Muscle layer of duodenum (tissue), 2 donors: ENCODE measurements around the gene CILP.

Experiments
- H3K27ac ChIP-seq: one replicate; pipeline ENCODE4 v1.7.0; 2013; ENCODE audit warnings: mild to moderate bottlenecking, low read length
- H3K27me3 ChIP-seq: one replicate; pipeline ENCODE4 v1.7.0; 2013; ENCODE audit warnings: low read depth, mild to moderate bottlenecking, control low read depth, low read length
- H3K36me3 ChIP-seq, 2 donors: one replicate each; pipeline ENCODE4 v1.7.0; 2013; ENCODE audit warnings: low read length in 2 of 2, control low read depth in 1 of 2, mild to moderate bottlenecking in 1 of 2; ENCODE audit not compliant: insufficient read depth in 2 of 2, control insufficient read depth in 1 of 2
- H3K4me1 ChIP-seq, 2 donors: one replicate each; pipeline ENCODE4 v1.7.0; 2013; ENCODE audit warnings: low read length in 2 of 2, mild to moderate bottlenecking in 2 of 2, control low read depth in 1 of 2, moderate library complexity in 1 of 2; ENCODE audit not compliant: insufficient read depth in 2 of 2, control insufficient read depth in 1 of 2
- H3K4me3 ChIP-seq, 2 donors: one replicate each; pipeline ENCODE4 v1.7.0; 2013; ENCODE audit warnings: low read length in 2 of 2, low read depth in 1 of 2, mild to moderate bottlenecking in 1 of 2
- H3K9me3 ChIP-seq, 2 donors: one replicate each; pipeline ENCODE4 v1.7.0; 2013; ENCODE audit warnings: low read length in 2 of 2, control low read depth in 1 of 2, mild to moderate bottlenecking in 1 of 2; ENCODE audit not compliant: control insufficient read depth in 1 of 2
- donor health status: healthy.

The CILP gene

DNA sequence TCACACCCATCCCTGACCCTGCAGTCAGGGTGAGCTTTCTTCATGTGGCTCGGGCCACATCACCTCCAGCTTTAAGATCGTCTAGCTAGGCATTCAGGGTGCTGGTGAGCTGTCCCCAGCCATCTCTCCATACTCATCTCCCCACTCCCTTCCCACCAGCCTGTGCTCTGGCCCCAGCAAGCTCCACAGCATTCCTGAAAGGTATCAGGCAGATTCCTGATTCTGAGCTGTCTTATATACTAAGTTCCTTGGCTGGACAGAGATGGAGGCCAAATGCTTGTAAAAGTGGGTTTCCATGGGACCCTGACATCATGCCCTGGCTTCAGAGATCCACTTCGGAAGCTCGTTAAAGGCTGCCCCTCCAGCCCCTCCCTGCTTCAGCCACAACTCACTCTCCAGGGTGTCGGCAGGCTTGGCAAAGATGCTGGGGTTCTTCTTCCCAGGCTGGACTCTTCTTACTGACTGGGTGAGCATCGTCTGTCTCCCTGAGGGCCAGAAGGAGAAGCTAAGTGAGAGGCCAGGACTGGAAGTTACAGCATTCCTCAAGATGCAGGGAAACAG is 3.9 kb downstream of the CILP start:
- no peak overlapping the region for H3K4me3 ChIP-seq
- no peaks in the 10 kb centered on the region for H3K9me3 ChIP-seq
- peaks cover 0 to 34% of the 10 kb centered on the region in 2 donors for H3K4me1 ChIP-seq
- H3K36me3 ChIP-seq, result no peaks in the 10 kb centered on the region
- H3K27ac ChIP-seq, result no peak overlapping the region
- H3K27me3 ChIP-seq, result no peaks in the 10 kb centered on the region

DNA sequence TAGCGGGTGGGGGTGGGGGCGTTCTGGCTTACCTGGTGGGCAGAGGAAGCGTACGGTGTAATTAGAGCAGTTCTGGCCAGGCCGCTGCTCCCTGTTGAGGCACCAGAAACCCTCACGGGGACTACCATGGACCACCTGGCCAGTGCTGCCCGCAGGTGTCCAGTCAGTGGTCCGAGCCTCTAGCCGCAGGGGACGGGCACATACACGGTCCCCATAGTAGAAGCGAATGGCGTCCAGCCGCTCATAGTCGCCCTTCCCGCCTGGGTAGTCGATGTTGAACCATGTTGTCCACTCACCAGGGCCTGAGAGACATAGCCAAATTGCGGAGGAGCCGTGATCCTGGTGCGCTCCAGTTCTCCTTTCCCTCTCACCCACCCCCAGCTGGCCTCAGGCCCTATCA is 4.5 kb downstream of the CILP start:
- no peak overlapping the region for H3K27ac ChIP-seq
- H3K27me3 ChIP-seq, result no peaks in the 10 kb centered on the region
- no peaks in the 10 kb centered on the region for H3K9me3 ChIP-seq
- no peak overlapping the region for H3K4me3 ChIP-seq
- peaks cover 0 to 29% of the 10 kb centered on the region in 2 donors for H3K4me1 ChIP-seq
- no peaks in the 10 kb centered on the region for H3K36me3 ChIP-seq

DNA sequence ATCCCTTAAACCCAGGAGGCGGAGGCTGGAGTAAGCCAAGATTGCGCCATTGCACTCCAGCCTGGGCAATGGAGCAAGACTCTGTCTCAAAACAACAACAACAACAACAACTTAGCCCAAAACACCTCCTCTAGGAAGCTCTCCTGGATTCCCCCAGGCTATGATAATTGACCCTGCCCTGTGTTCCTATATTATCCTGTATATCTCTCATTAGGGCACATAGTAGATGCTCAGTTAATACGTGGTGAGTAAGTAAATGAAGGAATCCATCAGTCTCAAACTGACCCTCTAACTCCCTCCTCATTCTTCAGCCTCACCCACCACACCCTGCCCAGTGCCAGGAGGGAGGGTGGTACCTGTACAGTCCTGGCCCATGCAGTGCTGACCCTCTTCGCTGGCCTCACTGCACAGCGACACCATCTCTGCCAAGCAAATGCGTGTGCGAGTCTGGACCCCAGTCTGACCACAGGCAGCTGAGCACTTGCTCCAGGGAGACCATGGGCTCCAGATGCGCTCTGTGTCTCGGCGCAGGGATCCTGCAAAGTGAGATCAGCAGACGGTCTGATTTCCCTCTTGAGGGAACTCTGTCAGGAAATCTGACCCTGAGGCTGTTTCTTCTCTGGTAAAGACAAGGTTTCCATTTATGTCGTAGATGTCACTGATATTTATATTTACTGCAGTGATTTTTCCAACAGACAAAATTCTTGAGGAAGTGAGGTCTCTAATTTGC is 6.2 kb downstream of the CILP start:
- Histone ChIP-seq H3K36me3 (no peaks in the 10 kb centered on the region), H3K4me3 (no peak overlapping the region), H3K4me1 (peaks cover 0 to 15% of the 10 kb centered on the region in 2 donors), H3K27me3 (no peaks in the 10 kb centered on the region), H3K9me3 (no peaks in the 10 kb centered on the region), H3K27ac (no peak overlapping the region)

DNA sequence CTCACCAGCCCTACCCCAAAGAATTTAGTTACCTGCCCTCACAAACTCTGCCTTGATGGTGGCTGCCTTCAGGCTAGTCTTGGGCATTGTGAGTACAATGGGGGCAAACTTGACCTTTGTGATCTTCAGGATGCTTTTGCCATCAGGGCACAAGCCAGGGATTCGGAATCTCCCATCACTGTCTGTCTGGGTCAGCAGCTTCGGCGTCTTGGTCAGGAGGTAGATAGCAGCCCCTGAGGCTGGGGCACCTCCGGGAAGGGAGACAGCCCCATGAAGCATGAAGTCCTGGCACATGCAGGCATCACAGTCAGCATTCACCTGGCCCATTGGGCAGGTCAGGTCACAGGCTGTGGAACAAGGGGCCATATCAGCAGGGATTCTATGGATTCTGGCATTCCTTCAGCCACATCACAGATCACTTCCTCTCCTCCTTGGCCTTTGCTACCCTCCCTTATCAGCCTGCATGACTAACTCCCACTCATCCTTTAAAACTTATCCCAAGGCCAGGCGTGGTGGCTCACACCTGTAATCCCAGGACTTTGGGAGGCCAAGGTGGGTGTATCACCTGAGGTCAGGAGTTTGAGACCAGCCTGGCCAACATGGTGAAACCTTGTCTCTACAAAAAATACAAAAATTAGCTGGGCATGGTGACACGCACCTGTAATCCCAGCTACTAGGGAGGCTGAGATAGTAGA is 6.9 kb downstream of the CILP start:
- H3K4me3 ChIP-seq, result no peak overlapping the region
- no peaks in the 10 kb centered on the region for H3K27me3 ChIP-seq
- H3K4me1 ChIP-seq, result peaks cover 0 to 15% of the 10 kb centered on the region in 2 donors
- H3K36me3 ChIP-seq, result no peaks in the 10 kb centered on the region
- no peaks in the 10 kb centered on the region for H3K9me3 ChIP-seq
- H3K27ac ChIP-seq, result no peak overlapping the region

DNA sequence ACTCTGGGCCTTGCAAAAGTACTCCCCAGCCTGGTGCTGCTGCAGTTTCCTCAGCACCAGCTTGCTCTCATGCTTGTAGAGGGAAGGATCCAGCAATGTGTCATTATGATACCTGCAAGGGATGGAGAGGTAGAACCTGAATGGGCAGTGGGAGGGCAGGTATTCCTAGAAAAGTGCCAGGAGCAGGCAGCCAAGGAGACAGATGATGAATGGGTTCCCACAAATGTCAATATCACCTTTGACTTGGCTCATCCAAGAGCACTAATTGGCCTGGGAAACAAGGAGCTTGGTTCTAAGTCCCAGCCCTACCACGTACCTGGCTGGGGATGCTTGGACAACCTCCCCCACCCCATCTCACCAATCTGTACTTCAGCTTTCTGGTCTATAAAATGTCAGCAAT is 9.4 kb downstream of the CILP start:
- Histone ChIP-seq H3K27me3 (no peaks in the 10 kb centered on the region), H3K36me3 (peaks cover 0 to 5% of the 10 kb centered on the region in 2 donors), H3K27ac (no peak overlapping the region), H3K9me3 (no peaks in the 10 kb centered on the region), H3K4me3 (no peak overlapping the region), H3K4me1 (peaks cover 0 to 4% of the 10 kb centered on the region in 2 donors)

DNA sequence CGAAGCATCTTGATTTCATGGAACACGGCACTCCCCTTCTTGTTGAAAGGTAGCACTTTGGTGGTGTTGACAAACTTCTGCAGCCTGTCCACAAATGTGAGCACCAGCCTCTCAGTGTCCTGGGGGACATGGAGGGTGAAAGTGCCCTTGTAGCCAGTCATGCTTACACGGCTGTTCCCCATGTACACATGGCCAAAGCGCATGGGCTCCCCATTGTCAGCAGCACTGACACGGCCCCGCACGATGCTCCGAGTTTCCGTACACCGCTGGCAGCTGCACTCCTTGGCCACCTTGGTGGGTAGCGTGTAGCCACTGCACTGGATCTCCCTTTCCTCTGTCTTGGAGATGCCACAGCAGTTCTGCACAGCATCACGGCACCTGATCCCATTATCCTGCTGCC is 12.7 kb downstream of the CILP start:
- Histone ChIP-seq H3K36me3 (peaks cover 0 to 5% of the 10 kb centered on the region in 2 donors), H3K27ac (no peak overlapping the region), H3K4me1 (peaks cover 0 to 19% of the 10 kb centered on the region in 2 donors), H3K4me3 (no peak overlapping the region), H3K9me3 (no peaks in the 10 kb centered on the region), H3K27me3 (no peaks in the 10 kb centered on the region)

DNA sequence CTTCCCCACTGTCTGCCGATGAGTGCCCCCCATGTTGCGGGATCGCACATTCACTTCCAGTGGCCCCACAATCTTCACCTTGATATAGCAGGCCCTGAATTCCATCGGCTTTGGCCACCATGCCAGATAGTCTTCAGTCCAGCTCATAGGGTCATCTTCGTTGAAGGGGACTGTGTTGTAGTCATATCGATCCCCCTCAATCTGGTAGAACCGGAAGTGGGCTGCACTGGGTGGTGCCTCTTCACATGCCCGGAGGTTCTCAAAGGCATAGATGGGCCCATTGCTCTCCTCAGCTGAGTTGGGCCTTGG is 14.0 kb downstream of the CILP start:
- H3K4me1 ChIP-seq, result peaks cover 0 to 19% of the 10 kb centered on the region in 2 donors
- no peaks in the 10 kb centered on the region for H3K9me3 ChIP-seq
- H3K27ac ChIP-seq, result no peak overlapping the region
- peaks cover 0 to 5% of the 10 kb centered on the region in 2 donors for H3K36me3 ChIP-seq
- no peaks in the 10 kb centered on the region for H3K27me3 ChIP-seq
- H3K4me3 ChIP-seq, result no peak overlapping the region

DNA sequence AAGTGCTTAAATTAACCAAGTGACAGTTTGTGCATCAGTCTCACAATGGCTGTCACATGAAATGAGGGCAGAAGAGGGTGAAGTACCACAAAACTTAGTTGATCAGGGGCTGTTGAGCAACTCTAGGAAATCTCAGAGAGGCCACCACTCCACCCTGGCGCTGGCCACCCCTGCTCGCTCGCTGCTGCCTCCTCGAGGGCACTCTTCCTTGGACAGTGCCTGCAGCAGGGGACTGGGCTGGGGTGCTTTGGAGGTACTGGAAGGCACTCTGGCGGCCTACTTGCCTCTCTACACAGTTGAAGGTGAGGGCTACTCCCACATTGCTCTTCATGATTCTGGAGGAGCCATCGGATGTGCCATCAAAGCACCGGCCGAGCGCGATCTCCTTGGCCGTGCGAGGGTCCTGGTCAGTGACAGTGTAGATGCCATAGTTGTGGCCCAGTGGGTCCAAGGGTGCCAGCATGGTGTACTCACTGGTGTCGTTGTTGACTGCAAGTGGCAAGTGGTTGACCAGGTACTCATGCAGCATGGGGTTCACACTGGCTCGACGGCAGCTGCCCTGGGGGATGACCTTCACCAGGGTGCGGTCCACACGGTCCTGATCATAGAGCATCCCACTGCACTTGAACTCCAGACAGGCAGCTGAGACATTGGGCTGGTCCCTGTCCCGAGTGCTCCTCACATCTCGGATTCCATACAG is 14.5 kb downstream of the CILP start:
- H3K27me3 ChIP-seq, result no peaks in the 10 kb centered on the region
- no peaks in the 10 kb centered on the region for H3K9me3 ChIP-seq
- peaks cover 0 to 5% of the 10 kb centered on the region in 2 donors for H3K36me3 ChIP-seq
- H3K4me1 ChIP-seq, result peaks cover 0 to 19% of the 10 kb centered on the region in 2 donors
- H3K27ac ChIP-seq, result no peak overlapping the region
- H3K4me3 ChIP-seq, result no peak overlapping the region

DNA sequence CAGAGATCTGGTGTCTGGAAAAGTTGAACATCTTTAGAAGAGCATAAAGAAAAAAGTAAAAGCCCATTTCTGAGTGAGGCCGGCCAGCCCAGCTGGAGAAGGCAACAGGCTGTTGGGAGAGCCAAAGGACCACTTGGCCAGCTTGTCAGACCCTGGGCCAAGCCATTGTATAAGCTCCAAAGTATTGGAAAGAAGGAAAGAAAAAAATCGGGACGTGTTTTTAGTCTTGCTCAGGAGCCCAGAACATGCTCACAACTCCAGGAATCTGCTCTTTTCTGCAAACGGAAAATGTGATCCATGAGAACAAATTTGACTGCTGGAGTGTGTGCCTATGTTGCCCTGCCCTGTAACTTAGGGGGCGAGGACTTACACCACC is 15.7 kb downstream of the CILP start:
- Histone ChIP-seq H3K4me3 (no peak overlapping the region), H3K27ac (peak overlapping the region; percentile 30), H3K36me3 (peaks cover 0 to 5% of the 10 kb centered on the region in 2 donors), H3K4me1 (peaks cover 0 to 19% of the 10 kb centered on the region in 2 donors), H3K27me3 (no peaks in the 10 kb centered on the region), H3K9me3 (no peaks in the 10 kb centered on the region)

DNA sequence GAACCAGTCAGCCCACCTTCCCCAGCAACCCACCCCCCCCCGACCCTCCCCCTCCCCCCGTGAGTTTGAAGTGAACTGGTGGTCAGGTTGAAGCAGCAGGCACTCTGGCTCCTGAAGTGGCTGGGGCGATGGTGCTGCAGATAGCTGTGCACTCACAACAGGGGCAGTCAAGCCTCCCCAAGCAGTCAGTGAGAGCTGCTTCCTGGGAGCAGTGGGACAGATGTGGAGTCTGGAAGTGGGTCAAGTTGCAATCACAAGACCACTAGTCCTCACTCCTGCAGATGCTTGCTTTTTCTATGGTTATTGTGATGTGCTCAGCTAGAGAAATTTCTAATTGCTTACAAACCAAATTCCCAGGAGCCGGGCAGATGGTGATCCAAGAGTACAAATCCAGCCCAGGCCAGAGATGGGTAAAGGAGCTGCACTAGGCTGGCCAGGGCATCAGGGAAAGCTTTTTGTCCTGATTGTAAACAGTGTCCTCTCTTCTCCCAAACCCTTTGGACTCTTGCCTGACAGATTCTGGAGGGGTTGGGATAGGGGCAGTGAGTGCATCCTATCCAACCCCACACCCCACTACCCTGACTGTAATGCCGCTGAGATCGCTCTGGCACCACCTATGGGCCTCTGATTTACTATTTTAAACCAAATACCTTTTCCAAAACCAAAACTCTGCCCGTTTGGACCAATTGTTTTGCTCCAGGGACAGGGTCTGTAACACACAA is 16.3 kb downstream of the CILP start:
- Histone ChIP-seq H3K9me3 (no peaks in the 10 kb centered on the region), H3K27me3 (no peaks in the 10 kb centered on the region), H3K4me1 (peaks cover 0 to 19% of the 10 kb centered on the region in 2 donors), H3K27ac (peak overlapping the region; percentile 30), H3K36me3 (peaks cover 0 to 5% of the 10 kb centered on the region in 2 donors), H3K4me3 (no peak overlapping the region)

DNA sequence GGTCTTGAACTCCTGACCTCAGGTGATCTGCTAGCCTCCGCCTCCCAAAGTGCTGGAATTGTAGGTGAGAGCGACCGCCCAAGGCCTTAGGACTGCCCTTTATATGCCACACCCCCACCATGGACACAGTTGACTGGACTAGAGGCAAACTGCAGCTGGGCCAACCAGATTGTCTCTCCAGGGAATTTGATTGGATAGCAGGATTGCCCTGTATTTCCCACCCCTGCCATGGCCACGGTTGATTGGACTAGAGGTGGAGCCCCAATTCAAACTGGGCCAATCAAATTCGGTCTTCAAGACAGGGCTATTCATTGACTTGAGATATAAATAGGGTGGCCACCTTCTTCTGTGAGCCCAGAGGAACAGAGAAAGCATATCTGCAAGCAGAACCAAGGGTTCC is 19.3 kb downstream of the CILP start:
- no peaks in the 10 kb centered on the region for H3K36me3 ChIP-seq
- peaks cover 0 to 19% of the 10 kb centered on the region in 2 donors for H3K4me1 ChIP-seq
- H3K27ac ChIP-seq, result no peak overlapping the region
- no peak overlapping the region for H3K4me3 ChIP-seq
- no peaks in the 10 kb centered on the region for H3K27me3 ChIP-seq
- no peaks in the 10 kb centered on the region for H3K9me3 ChIP-seq
